IgD-negative memory B cell (primary cell): ENCODE measurements around the gene RADIL. TPM values are rescaled to one million over a fixed set of nuclear protein-coding genes. Genes with fewer than 3 reads are reported as not detected.

ENCODE experiments used
- H3K27ac Mint-ChIP-seq, 3 donors: one replicate each; pipeline ENCODE4 v1.8.0; 2020 to 2022; ENCODE audit warnings: mild to moderate bottlenecking in 3 of 3, mixed read lengths in 3 of 3, moderate library complexity in 1 of 3
- H3K27me3 Mint-ChIP-seq: one replicate; pipeline ENCODE4 v1.8.0; 2021; ENCODE audit warnings: mixed read lengths
- H3K36me3 Mint-ChIP-seq: one replicate; pipeline ENCODE4 v1.8.0; 2020; ENCODE audit warnings: mild to moderate bottlenecking, mixed read lengths
- H3K4me1 Mint-ChIP-seq, 3 donors: one replicate each; pipeline ENCODE4 v1.8.0; 2020 to 2022; ENCODE audit warnings: mixed read lengths in 3 of 3, mild to moderate bottlenecking in 1 of 3
- H3K4me3 Mint-ChIP-seq, 4 donors: one replicate each; pipeline ENCODE4 v1.8.0; 2020 to 2022; ENCODE audit warnings: mild to moderate bottlenecking in 4 of 4, mixed read lengths in 4 of 4, moderate library complexity in 3 of 4
- H3K9me3 Mint-ChIP-seq, 3 donors: one replicate each; pipeline ENCODE4 v1.8.0; 2020 to 2021; ENCODE audit warnings: mixed read lengths in 3 of 3, mild to moderate bottlenecking in 1 of 3
- polyA plus RNA-seq: library from polyadenylated mRNA; unstranded; fragments of 300-500 nt; fragmentation: Illumina TruSeq; gene quantifications from one replicate; pipeline ENCODE4 v1.2.3, GENCODE V29; 2021

The RADIL gene
- polyA plus RNA-seq, 1 donor from 2014 or later, result not detected

DNA sequence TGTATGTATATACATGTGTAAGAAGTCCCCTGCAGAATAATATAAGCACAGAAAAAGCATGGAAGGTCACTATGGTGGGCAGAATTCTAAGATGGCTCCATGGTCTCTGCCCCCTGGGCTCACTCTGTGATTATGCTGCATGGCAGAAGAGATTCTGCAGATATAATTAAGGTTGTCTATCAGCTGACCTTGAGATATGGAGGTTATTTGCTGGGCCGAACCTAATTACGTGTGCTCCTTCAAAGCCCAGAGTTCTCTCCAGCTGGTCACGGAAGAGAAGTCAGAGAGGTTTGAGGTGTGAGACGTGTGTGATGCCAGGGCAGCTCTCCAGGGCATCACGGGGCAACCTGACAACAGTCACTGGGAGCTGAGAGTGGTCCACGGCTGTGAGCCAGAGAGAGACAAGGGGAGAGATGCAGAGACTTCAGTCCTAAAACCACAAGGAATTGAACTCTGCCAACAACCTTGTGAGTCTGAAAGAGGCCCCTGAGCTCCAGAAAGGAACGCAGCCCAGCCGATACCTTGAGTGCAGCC, 33.2 kb downstream of the RADIL start:
- Mint-ChIP-seq H3K27me3 (peaks cover 16% of the 10 kb centered on the region), H3K4me1 (peaks cover 0 to 3% (median 0%) of the 10 kb centered on the region in 3 donors), H3K9me3 (peaks cover 0 to 4% (median 2%) of the 10 kb centered on the region in 3 donors), H3K27ac (no peak overlapping the region), H3K4me3 (no peak overlapping the region), H3K36me3 (no peaks in the 10 kb centered on the region)

- H3K9me3 Mint-ChIP-seq, result peaks cover 0 to 4% (median 2%) of the 10 kb centered on the region in 3 donors
- no peaks in the 10 kb centered on the region for H3K36me3 Mint-ChIP-seq
- H3K27ac Mint-ChIP-seq, result no peak overlapping the region
- peaks cover 19% of the 10 kb centered on the region for H3K27me3 Mint-ChIP-seq
- no peak overlapping the region for H3K4me3 Mint-ChIP-seq
- H3K4me1 Mint-ChIP-seq, result peaks cover 0 to 3% (median 0%) of the 10 kb centered on the region in 3 donors
Observed at GRCh38 chr7:4849390-4849789, 34.1 kb downstream of the RADIL start.

GRCh38 chr7:4845740-4846142, 37.8 kb downstream of the RADIL start:
- H3K4me3 Mint-ChIP-seq, result no peak overlapping the region
- no peak overlapping the region for H3K27ac Mint-ChIP-seq
- H3K9me3 Mint-ChIP-seq, result peaks cover 0 to 3% (median 0%) of the 10 kb centered on the region in 3 donors

GRCh38 chr7:4842319-4843064, 41.0 kb downstream of the RADIL start:
- no peak overlapping the region for H3K4me3 Mint-ChIP-seq
- peaks cover 0 to 3% (median 0%) of the 10 kb centered on the region in 3 donors for H3K4me1 Mint-ChIP-seq
- no peak overlapping the region for H3K27ac Mint-ChIP-seq
- H3K27me3 Mint-ChIP-seq, result peaks cover 22% of the 10 kb centered on the region
- H3K9me3 Mint-ChIP-seq, result peaks cover 0 to 2% (median 0%) of the 10 kb centered on the region in 3 donors
- no peaks in the 10 kb centered on the region for H3K36me3 Mint-ChIP-seq

More at GRCh38 chr7:4845740-4846142, 37.8 kb downstream of the RADIL start:
- H3K4me1 Mint-ChIP-seq, result peaks cover 0 to 3% (median 0%) of the 10 kb centered on the region in 3 donors
- peaks cover 23% of the 10 kb centered on the region for H3K27me3 Mint-ChIP-seq
- H3K36me3 Mint-ChIP-seq, result no peaks in the 10 kb centered on the region

DNA sequence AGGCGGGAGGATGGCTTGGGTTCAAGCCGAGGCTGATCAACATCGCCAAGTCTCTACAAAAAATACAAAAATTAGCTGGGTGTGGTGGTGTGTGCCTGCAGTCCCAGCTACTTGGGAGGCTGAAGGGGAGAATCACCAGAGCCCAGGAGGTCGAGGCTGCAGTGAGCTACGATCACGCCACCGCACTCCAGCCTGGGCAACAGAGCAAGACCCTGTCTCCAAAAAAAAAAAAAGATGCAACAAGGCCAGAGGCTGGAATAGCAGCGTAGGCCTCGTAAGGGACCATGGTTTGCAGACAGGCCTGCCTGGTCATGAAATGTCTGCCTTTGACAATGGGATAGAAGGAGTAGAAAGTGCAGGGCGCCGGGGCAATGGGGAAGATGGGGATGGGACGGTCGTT, 41.7 kb downstream of the RADIL start:
- no peak overlapping the region for H3K27ac Mint-ChIP-seq
- H3K9me3 Mint-ChIP-seq, result peaks cover 0 to 2% (median 0%) of the 10 kb centered on the region in 3 donors
- H3K27me3 Mint-ChIP-seq, result peaks cover 17% of the 10 kb centered on the region
- no peaks in the 10 kb centered on the region for H3K36me3 Mint-ChIP-seq
- no peak overlapping the region for H3K4me3 Mint-ChIP-seq
- peaks cover 0 to 3% (median 0%) of the 10 kb centered on the region in 3 donors for H3K4me1 Mint-ChIP-seq

- Mint-ChIP-seq H3K9me3 (peaks cover 0 to 2% (median 0%) of the 10 kb centered on the region in 3 donors), H3K4me3 (no peak overlapping the region), H3K27me3 (peaks cover 13% of the 10 kb centered on the region), H3K4me1 (peaks cover 0 to 3% (median 0%) of the 10 kb centered on the region in 3 donors), H3K36me3 (no peaks in the 10 kb centered on the region), H3K27ac (no peak overlapping the region)
Observed at GRCh38 chr7:4841007-4841784, 42.3 kb downstream of the RADIL start.

- Mint-ChIP-seq H3K36me3 (no peaks in the 10 kb centered on the region), H3K27ac (no peak overlapping the region), H3K27me3 (peaks cover 5% of the 10 kb centered on the region), H3K4me1 (no peaks in the 10 kb centered on the region), H3K9me3 (peaks cover 0 to 2% (median 0%) of the 10 kb centered on the region in 3 donors), H3K4me3 (no peak overlapping the region)
Observed at GRCh38 chr7:4840079-4840501, 43.4 kb downstream of the RADIL start.

DNA sequence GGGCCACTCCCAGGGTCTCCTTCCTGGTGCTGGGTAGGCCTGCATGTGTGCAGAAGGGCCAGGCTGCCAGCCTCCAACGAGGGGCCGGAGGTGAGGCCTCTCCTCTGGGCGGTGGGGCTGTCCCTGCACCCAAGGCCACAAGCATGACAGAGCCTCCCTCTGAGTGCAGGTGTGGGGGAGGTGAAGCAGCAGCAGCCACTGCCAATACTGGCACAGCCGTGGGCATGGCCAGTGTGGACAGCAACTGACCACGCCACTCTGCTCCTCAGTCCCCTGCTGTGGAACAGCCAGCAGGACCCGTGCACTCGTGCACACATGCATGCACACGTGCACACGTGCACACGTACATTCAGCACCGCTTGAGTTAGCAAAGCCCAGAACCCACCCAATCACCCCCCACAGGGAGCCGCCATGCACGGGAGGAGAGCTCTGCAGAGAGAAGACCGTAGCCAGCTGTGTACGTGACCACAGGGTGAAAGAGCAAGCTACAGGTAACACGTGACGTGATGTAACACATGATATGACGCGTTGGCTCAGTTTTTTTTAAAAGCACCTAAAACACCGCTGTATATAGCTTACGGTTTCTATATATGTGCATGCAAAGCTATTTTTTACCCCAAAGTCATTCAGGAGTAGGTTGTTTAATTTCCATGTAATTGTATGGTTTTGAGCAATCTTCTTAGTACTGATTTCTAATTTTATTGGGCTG, 44.7 kb downstream of the RADIL start:
- no peaks in the 10 kb centered on the region for H3K9me3 Mint-ChIP-seq
- H3K27me3 Mint-ChIP-seq, result peaks cover 3% of the 10 kb centered on the region
- H3K27ac Mint-ChIP-seq, result no peak overlapping the region
- H3K36me3 Mint-ChIP-seq, result no peaks in the 10 kb centered on the region
- no peaks in the 10 kb centered on the region for H3K4me1 Mint-ChIP-seq
- no peak overlapping the region for H3K4me3 Mint-ChIP-seq

GRCh38 chr7:4837803-4838625, 45.5 kb downstream of the RADIL start:
- Mint-ChIP-seq H3K27me3 (no peaks in the 10 kb centered on the region), H3K27ac (no peak overlapping the region), H3K4me3 (no peak overlapping the region), H3K9me3 (no peaks in the 10 kb centered on the region), H3K36me3 (no peaks in the 10 kb centered on the region), H3K4me1 (no peaks in the 10 kb centered on the region)

- no peaks in the 10 kb centered on the region for H3K36me3 Mint-ChIP-seq
- no peaks in the 10 kb centered on the region for H3K27me3 Mint-ChIP-seq
- H3K4me1 Mint-ChIP-seq, result no peaks in the 10 kb centered on the region
- H3K27ac Mint-ChIP-seq, result no peak overlapping the region
- H3K9me3 Mint-ChIP-seq, result no peaks in the 10 kb centered on the region
- H3K4me3 Mint-ChIP-seq, result no peak overlapping the region
Observed at GRCh38 chr7:4837041-4837802, 46.3 kb downstream of the RADIL start.

DNA sequence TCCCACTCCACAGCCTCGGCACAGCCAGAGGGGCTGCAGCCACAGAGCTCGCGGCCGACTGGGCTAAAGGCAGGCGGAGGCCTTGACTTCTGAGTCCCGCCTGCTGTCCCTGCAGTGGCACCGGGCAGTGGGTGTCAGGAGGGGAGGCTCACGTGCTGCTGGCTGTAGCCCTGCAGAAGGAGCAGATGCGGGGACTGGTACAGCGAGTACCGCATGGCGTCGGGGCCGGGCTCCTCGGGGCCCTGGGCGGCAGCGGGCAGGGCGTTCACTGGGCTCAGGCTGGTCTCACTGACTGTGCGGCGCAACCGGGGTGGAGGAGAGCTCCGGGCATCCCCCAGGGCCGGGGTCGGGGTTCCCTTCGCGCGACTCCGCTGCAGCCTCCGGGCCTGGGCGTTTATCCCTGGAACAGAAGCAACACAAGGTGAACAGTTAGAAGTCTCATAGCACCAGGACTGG, 47.3 kb downstream of the RADIL start:
- no peak overlapping the region for H3K27ac Mint-ChIP-seq
- no peaks in the 10 kb centered on the region for H3K9me3 Mint-ChIP-seq
- H3K4me3 Mint-ChIP-seq, result no peak overlapping the region
- no peaks in the 10 kb centered on the region for H3K36me3 Mint-ChIP-seq
- H3K4me1 Mint-ChIP-seq, result no peaks in the 10 kb centered on the region
- no peaks in the 10 kb centered on the region for H3K27me3 Mint-ChIP-seq

DNA sequence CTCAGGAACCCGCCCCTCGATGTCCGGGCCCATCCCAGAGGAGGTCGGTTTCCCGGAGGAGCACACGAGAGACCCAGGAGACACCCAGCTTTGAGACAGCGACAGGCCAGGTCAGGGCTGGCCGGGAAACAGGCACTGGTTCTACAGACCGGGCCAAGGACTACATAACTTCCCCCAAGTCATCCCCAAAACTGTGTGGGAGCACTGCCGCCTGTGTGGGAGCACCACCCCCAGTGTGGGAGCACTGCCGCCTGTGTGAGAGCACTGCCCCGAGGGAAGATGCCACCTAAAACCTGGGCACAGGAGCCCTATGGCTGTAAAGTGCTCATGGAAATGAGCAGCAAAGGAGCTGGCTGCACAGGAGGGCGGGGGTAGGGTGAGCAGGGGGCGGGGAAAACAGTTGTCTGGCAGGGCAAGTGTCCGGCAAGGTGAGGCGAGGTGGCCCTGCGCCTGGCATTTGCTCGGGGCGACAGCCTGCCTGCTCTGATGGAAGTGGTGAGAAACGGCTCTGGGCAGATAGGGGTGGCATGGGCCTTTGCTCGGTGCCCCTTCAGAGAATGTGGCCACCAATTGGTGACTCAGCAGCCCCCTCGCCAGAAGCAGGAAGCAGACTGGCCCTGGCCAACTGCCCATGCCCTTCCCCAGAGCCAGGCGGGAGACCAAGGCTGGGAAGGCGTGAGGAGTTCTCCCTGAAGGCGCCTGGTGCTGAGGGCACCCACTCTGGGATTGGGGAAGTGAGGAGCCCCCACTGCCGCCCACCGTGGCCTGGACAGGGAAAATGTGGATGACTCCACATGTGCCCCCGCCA, 47.9 kb downstream of the RADIL start:
- Mint-ChIP-seq H3K9me3 (no peaks in the 10 kb centered on the region), H3K27me3 (no peaks in the 10 kb centered on the region), H3K27ac (no peak overlapping the region), H3K4me1 (peaks cover 0 to 2% (median 0%) of the 10 kb centered on the region in 3 donors), H3K36me3 (no peaks in the 10 kb centered on the region), H3K4me3 (no peak overlapping the region)
